Measurements from ENCODE around the gene SLC17A5. TPM values are rescaled to one million over a fixed set of nuclear protein-coding genes. Genes with fewer than 3 reads are reported as not detected.

SLC17A5 gene
- total and polyA plus RNA-seq, 10 of the 15 experiments (the other 5 are each of a cell fraction or from before 2014, with no cell fraction given) = 2.3 to 7.2 (median 5.0) TPM

DNA sequence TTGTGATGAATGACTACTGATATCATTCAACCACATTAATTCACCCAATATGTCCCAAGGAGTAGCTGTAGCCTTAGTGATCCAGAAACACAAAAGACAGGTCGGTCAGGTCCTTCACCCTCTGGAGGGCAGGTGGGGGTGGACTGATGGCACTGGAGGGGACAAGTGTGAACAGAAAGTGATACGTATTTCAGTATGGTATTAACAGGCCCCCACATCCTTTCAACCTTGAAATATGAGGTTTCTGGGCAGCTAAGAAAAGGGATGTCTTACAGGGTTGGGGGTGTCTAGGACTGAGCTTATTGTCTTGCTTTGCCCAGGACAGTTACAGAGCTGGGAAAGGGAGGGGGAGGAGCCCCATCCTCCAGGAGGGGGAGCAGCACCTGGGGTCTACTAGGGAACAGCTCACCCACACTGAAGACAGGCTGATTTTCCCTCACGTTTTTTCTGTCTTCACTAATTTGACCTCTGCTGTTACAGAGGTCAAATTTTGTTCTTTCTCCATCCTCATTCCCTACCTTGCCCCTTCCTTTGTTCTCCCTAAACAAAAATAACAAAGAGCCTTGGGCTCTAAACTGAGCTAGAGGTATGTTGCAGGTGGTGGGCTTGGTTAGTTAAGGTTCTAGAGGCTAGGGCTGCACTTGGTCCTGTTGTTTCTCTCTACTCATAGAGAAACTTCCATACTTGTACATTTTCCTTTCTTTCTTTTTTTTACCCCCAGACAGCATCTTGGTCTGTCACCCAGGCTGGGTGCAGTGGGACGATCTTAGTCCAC is 95.0 kb downstream of the SLC17A5 start (continued):
- TF ChIP-seq ZBTB11 (CRISPR knock-in tag; IDR thresholded peaks at IDR 0.05) (no peak), ZZZ3 (IDR thresholded peaks at IDR 0.05; ENCODE audit: control insufficient read depth, insufficient read length, low read depth) (no peak), STAT1 (conservative IDR thresholded peaks at IDR 0.05) (no peak), NBN (IDR thresholded peaks at IDR 0.05) (no peak), BCL11A (IDR thresholded peaks at IDR 0.05; ENCODE audit: low read depth, low read length) (no peak), NR2C2 (IDR thresholded peaks at IDR 0.05; ENCODE audit: borderline replicate concordance, control insufficient read depth, insufficient read length, low read depth) (no peak), MXI1 (IDR thresholded peaks at IDR 0.05; ENCODE audit: low read depth, low read length) (no peak), POLR2A (IDR thresholded peaks at IDR 0.05; ENCODE audit: low read depth, low read length) (no peak), BMI1 (IDR thresholded peaks at IDR 0.05; ENCODE audit: borderline replicate concordance) (no peak), NR2F1 (conservative IDR thresholded peaks at IDR 0.05) (peak; percentile 74; the same call in 1 of the 2 replicates), GATAD2B (conservative IDR thresholded peaks at IDR 0.05; ENCODE audit: low read depth) (no peak), ATF7 (IDR thresholded peaks at IDR 0.05; ENCODE audit: low read depth) (no peak), IKZF2 (IDR thresholded peaks at IDR 0.05) (peak; percentile 28 to 59; a peak in 2 of 4 replicates), SUPT20H (IDR thresholded peaks at IDR 0.05; ENCODE audit: borderline replicate concordance, control insufficient read depth, low read depth, low read length) (no peak), CREB1 (IDR thresholded peaks at IDR 0.05; ENCODE audit: low read depth) (no peak), ZSCAN29 (IDR thresholded peaks at IDR 0.05) (no peak), NFYA (IDR thresholded peaks at IDR 0.05; ENCODE audit: borderline replicate concordance, low read depth, low read length) (no peak), RAD21 (IDR thresholded peaks at IDR 0.05; ENCODE audit: insufficient read depth, low read depth, low read length) (no peak), MEF2B (IDR thresholded peaks at IDR 0.05; ENCODE audit: partially characterized antibody, poor library complexity, severe bottlenecking) (no peak), MLLT1 (IDR thresholded peaks at IDR 0.05) (no peak), BRCA1 (IDR thresholded peaks at IDR 0.05; ENCODE audit: low read depth, low read length) (no peak)
- TF ChIP-seq, protein P1, sequence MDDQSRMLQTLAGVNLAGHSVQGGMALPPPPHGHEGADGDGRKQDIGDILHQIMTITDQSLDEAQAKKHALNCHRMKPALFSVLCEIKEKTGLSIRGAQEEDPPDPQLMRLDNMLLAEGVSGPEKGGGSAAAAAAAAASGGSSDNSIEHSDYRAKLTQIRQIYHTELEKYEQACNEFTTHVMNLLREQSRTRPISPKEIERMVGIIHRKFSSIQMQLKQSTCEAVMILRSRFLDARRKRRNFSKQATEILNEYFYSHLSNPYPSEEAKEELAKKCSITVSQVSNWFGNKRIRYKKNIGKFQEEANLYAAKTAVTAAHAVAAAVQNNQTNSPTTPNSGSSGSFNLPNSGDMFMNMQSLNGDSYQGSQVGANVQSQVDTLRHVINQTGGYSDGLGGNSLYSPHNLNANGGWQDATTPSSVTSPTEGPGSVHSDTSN (IDR thresholded peaks at IDR 0.05; ENCODE audit: insufficient replicate concordance, low read depth, low read length) = no peak
- TF ChIP-seq, protein P2, sequence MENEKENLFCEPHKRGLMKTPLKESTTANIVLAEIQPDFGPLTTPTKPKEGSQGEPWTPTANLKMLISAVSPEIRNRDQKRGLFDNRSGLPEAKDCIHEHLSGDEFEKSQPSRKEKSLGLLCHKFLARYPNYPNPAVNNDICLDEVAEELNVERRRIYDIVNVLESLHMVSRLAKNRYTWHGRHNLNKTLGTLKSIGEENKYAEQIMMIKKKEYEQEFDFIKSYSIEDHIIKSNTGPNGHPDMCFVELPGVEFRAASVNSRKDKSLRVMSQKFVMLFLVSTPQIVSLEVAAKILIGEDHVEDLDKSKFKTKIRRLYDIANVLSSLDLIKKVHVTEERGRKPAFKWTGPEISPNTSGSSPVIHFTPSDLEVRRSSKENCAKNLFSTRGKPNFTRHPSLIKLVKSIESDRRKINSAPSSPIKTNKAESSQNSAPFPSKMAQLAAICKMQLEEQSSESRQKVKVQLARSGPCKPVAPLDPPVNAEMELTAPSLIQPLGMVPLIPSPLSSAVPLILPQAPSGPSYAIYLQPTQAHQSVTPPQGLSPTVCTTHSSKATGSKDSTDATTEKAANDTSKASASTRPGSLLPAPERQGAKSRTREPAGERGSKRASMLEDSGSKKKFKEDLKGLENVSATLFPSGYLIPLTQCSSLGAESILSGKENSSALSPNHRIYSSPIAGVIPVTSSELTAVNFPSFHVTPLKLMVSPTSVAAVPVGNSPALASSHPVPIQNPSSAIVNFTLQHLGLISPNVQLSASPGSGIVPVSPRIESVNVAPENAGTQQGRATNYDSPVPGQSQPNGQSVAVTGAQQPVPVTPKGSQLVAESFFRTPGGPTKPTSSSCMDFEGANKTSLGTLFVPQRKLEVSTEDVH (IDR thresholded peaks at IDR 0.05; ENCODE audit: low read depth, partially characterized antibody) = no peak
